OCI-LY1 (cell line): ENCODE results near the gene DOCK3.

ENCODE experiments used
- CTCF ChIP-seq: fragments of 200-600 bp; sonication (generic), shearing (Covaris generic); IDR thresholded peaks from 2 replicates; pipeline ENCODE4 v1.5.1; 2017; ENCODE audit warnings: mild to moderate bottlenecking, antibody characterized with exemption, low read length, moderate library complexity, mixed read lengths
- EZH2 ChIP-seq: fragments of 200-600 bp; sonication (generic), shearing (Covaris generic); IDR thresholded peaks from 2 replicates; pipeline ENCODE4 v1.8.0; 2017; ENCODE audit warnings: borderline replicate concordance, mixed run types, mild to moderate bottlenecking, antibody characterized with exemption, low read length, moderate library complexity, mixed read lengths

DNA sequence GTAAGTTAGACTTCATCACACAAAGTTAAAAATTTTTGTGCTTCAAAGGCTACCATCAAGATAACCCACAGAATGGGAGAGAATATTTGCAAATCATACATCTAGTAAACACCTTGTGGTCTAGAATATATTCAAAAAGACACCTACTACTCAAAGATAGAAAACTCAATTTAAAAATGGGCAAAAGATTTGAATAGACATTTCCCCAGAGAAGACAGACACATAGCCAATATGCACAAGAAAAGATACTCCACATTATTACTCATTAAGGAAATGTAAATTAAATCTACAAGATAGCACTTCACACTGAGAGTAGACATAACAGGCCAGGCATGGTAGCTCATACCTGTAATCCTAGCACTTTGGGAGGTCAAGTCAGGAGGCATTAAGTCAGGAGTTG lies 622.6 kb downstream of the DOCK3 start:
- no peak for TF ChIP-seq CTCF
- no peak for TF ChIP-seq EZH2
